Esophagus muscularis mucosa (tissue), 4 donors: Measurements from ENCODE around the gene METTL2B.

ENCODE experiments used
- CTCF ChIP-seq, 3 experiments: fragments of 200-600 bp in 2 of 3; fragments of 450-650 bp in 1 of 3; sonication (generic) in 2 of 3; IDR thresholded peaks; one replicate each; pipeline ENCODE4 v1.5.1; 2017 to 2019; ENCODE audit warnings: antibody characterized with exemption in 3 of 3, mild to moderate bottlenecking in 2 of 3, moderate library complexity in 1 of 3
- EP300 ChIP-seq: sonication (generic); formaldehyde crosslinking; IDR thresholded peaks from one replicate; pipeline ENCODE4 v1.6.1; 2017; ENCODE audit warnings: antibody characterized with exemption
- POLR2A ChIP-seq: fragments of 450-650 bp; IDR thresholded peaks from one replicate; pipeline ENCODE4 v1.6.1; 2017; ENCODE audit warnings: antibody characterized with exemption, moderate library complexity, mild to moderate bottlenecking, low read depth
- POLR2AphosphoS5 ChIP-seq, 2 donors: sonication (generic); formaldehyde crosslinking; IDR thresholded peaks; one replicate each; pipeline ENCODE4 v1.6.1; 2017; ENCODE audit warnings: antibody characterized with exemption in 2 of 2

GRCh38 chr7:128442356-128442755 is 34.2 kb upstream of the METTL2B start:
- no peak for TF ChIP-seq CTCF (IDR thresholded peaks at IDR 0.05)
- TF ChIP-seq POLR2A = no peak
- no peak for TF ChIP-seq POLR2AphosphoS5 (IDR thresholded peaks at IDR 0.05)
- TF ChIP-seq EP300 = no peak
